ENCODE data around the gene LURAP1L.
"Not testable (repeated sequence)": the region's sequence is repeated elsewhere in the genome, so short reads cannot be mapped to it uniquely, and the experiment has no call there.

The LURAP1L gene

DNA sequence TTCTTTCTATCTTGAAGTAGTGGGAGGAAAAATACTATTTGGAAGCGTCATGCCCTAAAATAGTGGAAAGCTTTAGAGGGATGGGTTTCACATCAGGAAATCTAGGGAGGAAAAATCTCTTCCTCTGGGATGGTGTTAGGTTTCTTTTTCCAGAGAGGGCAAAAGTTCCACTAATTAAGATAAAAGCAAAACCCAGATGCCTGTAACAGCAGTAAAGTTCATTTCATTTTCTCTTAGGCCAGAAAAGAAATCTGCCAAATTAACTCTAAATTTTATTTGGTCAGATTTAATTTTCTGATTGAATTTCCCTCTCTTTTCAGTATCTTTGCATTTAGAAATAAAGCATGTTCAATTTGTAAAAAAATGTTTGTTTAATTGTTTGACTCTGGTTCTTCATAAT lies 88.8 kb downstream of the LURAP1L start:
- Histone ChIP-seq H3K4me1 (ENCODE audit: insufficient read depth, low read length, severe bottlenecking) (no peaks in the 10 kb centered on the region), H3F3A (ENCODE audit: insufficient read depth, low read length) (no peaks in the 10 kb centered on the region), H3K9me2 (ENCODE audit: low read depth, low read length) (no peaks in the 10 kb centered on the region), H3K27me3 (ENCODE audit: insufficient read depth, low read length) (no peaks in the 10 kb centered on the region), H3K9ac (ENCODE audit: low read length) (no peak overlapping the region), H3K36me3 (ENCODE audit: insufficient read depth, low read length) (no peaks in the 10 kb centered on the region), H3K4me3 (ENCODE audit: low read depth, low read length, poor library complexity, severe bottlenecking) (no peak overlapping the region), H3K27ac (ENCODE audit: low read depth, low read length, poor library complexity, severe bottlenecking) (no peak overlapping the region), H3K79me2 (ENCODE audit: insufficient read depth, low read length) (no peaks in the 10 kb centered on the region), H3K9me3 (ENCODE audit: low read length) (no peaks in the 10 kb centered on the region), H4K20me1 (ENCODE audit: insufficient read depth, low read length) (no peaks in the 10 kb centered on the region), H3K4me2 (ENCODE audit: low read length) (no peak overlapping the region), H2AFZ (ENCODE audit: low read length) (no peak overlapping the region)
- TF ChIP-seq, protein P1, sequence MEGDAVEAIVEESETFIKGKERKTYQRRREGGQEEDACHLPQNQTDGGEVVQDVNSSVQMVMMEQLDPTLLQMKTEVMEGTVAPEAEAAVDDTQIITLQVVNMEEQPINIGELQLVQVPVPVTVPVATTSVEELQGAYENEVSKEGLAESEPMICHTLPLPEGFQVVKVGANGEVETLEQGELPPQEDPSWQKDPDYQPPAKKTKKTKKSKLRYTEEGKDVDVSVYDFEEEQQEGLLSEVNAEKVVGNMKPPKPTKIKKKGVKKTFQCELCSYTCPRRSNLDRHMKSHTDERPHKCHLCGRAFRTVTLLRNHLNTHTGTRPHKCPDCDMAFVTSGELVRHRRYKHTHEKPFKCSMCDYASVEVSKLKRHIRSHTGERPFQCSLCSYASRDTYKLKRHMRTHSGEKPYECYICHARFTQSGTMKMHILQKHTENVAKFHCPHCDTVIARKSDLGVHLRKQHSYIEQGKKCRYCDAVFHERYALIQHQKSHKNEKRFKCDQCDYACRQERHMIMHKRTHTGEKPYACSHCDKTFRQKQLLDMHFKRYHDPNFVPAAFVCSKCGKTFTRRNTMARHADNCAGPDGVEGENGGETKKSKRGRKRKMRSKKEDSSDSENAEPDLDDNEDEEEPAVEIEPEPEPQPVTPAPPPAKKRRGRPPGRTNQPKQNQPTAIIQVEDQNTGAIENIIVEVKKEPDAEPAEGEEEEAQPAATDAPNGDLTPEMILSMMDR (IDR thresholded peaks at IDR 0.05; ENCODE audit: low read length), result no peak
- TF ChIP-seq EZH2 (IDR thresholded peaks at IDR 0.05; ENCODE audit: borderline replicate concordance, low read length), result no peak

DNA sequence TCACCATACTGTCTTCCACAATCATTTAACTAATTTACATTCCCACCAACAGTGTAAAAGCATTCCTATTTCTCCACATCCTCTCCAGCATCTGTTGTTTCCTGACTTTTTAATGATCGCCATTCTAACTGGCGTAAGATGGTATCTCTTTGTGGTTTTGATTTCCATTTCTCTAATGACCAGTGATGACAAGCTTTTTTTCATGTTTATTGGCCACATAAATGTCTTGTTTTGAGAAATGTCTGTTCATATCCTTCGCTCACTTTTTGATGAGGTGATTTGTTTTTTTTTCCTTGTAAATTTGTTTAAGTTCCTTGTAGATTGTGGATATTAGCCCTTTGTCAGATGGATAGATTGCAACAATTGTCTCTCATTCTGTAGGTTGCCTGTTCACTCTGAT lies 90.6 kb downstream of the LURAP1L start:
- not testable (repeated sequence) for H3K36me3 ChIP-seq (ENCODE audit: insufficient read depth, low read length); H3K79me2 ChIP-seq (ENCODE audit: insufficient read depth, low read length); H3K27me3 ChIP-seq (ENCODE audit: insufficient read depth, low read length); H3K4me1 ChIP-seq (ENCODE audit: insufficient read depth, low read length, severe bottlenecking); H4K20me1 ChIP-seq (ENCODE audit: insufficient read depth, low read length); H3K9me3 ChIP-seq (ENCODE audit: low read length); H3K4me2 ChIP-seq (ENCODE audit: low read length); H3K9ac ChIP-seq (ENCODE audit: low read length); H3K27ac ChIP-seq (ENCODE audit: low read depth, low read length, poor library complexity, severe bottlenecking); H2AFZ ChIP-seq (ENCODE audit: low read length); H3F3A ChIP-seq (ENCODE audit: insufficient read depth, low read length); H3K4me3 ChIP-seq (ENCODE audit: low read depth, low read length, poor library complexity, severe bottlenecking); H3K9me2 ChIP-seq (ENCODE audit: low read depth, low read length)

Measured in OCI-LY1 (cell line).